ENCODE measurements around the gene MANBA. TPM values are rescaled to one million over a fixed set of nuclear protein-coding genes. Genes with fewer than 3 reads are reported as not detected.

Gene MANBA
- total and polyA plus RNA-seq, 4 donors: 14.2 to 36.6 (median 24.5) TPM

GRCh38 chr4:102774254-102774653, 13.5 kb upstream of the MANBA start:
- no CpG with 5 or more reads among the region's 2 CpGs for WGBS (ENCODE audit: insufficient coverage)
- H3K4me3 ChIP-seq (ENCODE audit: low read depth, low read length): no peak overlapping the region
- no peak overlapping the region for H3K27ac ChIP-seq (ENCODE audit: low read depth, low read length)
- H3K9me3 ChIP-seq (ENCODE audit: control insufficient read depth, insufficient read depth, low read length): no peaks in the 10 kb centered on the region
- no peaks in the 10 kb centered on the region for H3K27me3 ChIP-seq (ENCODE audit: control insufficient read depth, insufficient read depth, low read length)
- H3K4me1 ChIP-seq (ENCODE audit: control insufficient read depth, insufficient read depth, low read length): no peaks in the 10 kb centered on the region
- DNase-seq (ENCODE audit: low read depth in 4 of 6, low spot score in 6 of 6): no peak
- H3K36me3 ChIP-seq (ENCODE audit: control insufficient read depth, insufficient read depth, low read length): no peaks in the 10 kb centered on the region

DNA sequence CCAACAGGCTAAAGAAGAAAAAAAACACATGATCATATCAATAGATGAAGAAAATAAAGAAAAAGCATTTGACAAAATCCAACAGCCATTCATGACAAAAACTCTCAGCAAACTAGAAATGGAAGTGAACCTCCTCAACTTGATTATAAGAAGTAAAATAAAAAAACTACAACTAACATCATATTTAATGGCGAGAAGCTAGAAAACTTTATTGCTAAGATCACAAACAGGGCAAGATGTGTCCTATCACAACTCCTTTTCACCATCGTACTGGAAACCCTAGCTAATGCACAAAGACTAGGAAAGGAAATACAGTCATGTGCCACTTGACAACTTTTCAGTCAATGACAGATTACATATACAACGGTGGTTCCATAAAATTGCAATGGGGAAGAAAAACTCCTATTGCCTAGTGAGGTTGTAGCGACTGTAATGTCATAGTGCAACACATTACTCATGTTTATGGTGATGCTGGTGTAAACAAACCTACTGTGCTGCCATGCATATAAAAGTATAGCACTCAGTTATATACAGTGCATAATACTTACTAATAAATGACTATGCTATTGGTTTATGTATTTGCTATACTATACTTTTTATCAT, 12.1 kb upstream of the MANBA start:
- Histone ChIP-seq H3K36me3 (ENCODE audit: control insufficient read depth, insufficient read depth, low read length) (no peaks in the 10 kb centered on the region), H3K4me3 (ENCODE audit: low read depth, low read length) (no peak overlapping the region), H3K27ac (ENCODE audit: low read depth, low read length) (no peak overlapping the region), H3K27me3 (ENCODE audit: control insufficient read depth, insufficient read depth, low read length) (no peaks in the 10 kb centered on the region), H3K4me1 (ENCODE audit: control insufficient read depth, insufficient read depth, low read length) (no peaks in the 10 kb centered on the region), H3K9me3 (ENCODE audit: control insufficient read depth, insufficient read depth, low read length) (no peaks in the 10 kb centered on the region)
- DNase-seq (ENCODE audit: low read depth in 4 of 6, low spot score in 6 of 6): no peak
- WGBS (ENCODE audit: insufficient coverage): no CpG with 5 or more reads among the region's 4 CpGs

GRCh38 chr4:102764901-102765300, 4.1 kb upstream of the MANBA start:
- DNase-seq (ENCODE audit: low read depth in 4 of 6, low spot score in 6 of 6): no peak
- Histone ChIP-seq H3K27me3 (ENCODE audit: control insufficient read depth, insufficient read depth, low read length) (no peaks in the 10 kb centered on the region), H3K9me3 (ENCODE audit: control insufficient read depth, insufficient read depth, low read length) (no peaks in the 10 kb centered on the region), H3K27ac (ENCODE audit: low read depth, low read length) (no peak overlapping the region), H3K4me1 (ENCODE audit: control insufficient read depth, insufficient read depth, low read length) (peaks cover 4% of the 10 kb centered on the region), H3K4me3 (ENCODE audit: low read depth, low read length) (no peak overlapping the region), H3K36me3 (ENCODE audit: control insufficient read depth, insufficient read depth, low read length) (no peaks in the 10 kb centered on the region)
- WGBS (ENCODE audit: insufficient coverage): 100% methylated on average over 2 of the region's 3 CpGs

GRCh38 chr4:102761906-102762305, 1.1 kb upstream of the MANBA start:
- peaks cover 4% of the 10 kb centered on the region for H3K4me1 ChIP-seq (ENCODE audit: control insufficient read depth, insufficient read depth, low read length)
- no peaks in the 10 kb centered on the region for H3K9me3 ChIP-seq (ENCODE audit: control insufficient read depth, insufficient read depth, low read length)
- peak overlapping the region; percentile 90 for H3K4me3 ChIP-seq (ENCODE audit: low read depth, low read length)
- no peak for DNase-seq (ENCODE audit: low read depth in 4 of 6, low spot score in 6 of 6)
- 64% methylated on average over 11 of the region's 14 CpGs for WGBS (ENCODE audit: insufficient coverage)
- H3K36me3 ChIP-seq (ENCODE audit: control insufficient read depth, insufficient read depth, low read length): no peaks in the 10 kb centered on the region
- no peaks in the 10 kb centered on the region for H3K27me3 ChIP-seq (ENCODE audit: control insufficient read depth, insufficient read depth, low read length)
- no peak overlapping the region for H3K27ac ChIP-seq (ENCODE audit: low read depth, low read length)

DNA sequence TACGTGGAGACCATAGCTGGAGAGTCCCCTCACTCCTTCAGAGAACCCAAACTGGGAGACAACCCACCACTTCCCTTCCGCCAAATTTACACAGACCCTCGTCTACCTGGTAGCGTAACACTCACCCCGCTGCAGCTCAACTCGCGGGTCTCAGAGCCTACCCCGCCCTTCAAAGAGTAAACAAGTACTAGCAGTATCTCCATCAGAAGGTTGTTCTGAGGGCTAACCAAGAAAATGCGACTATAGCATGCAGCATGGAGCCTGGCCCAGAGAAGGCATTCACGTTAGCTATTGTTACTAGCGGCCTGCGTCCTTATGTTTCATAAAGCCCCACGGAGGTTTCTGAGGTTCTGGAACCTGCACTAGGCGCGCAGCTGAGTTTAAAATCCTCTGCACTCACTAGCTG, 531 bp upstream of the MANBA start:
- Histone ChIP-seq H3K4me1 (ENCODE audit: control insufficient read depth, insufficient read depth, low read length) (peaks cover 4% of the 10 kb centered on the region), H3K4me3 (ENCODE audit: low read depth, low read length) (peak overlapping the region; percentile 90), H3K27me3 (ENCODE audit: control insufficient read depth, insufficient read depth, low read length) (no peaks in the 10 kb centered on the region), H3K36me3 (ENCODE audit: control insufficient read depth, insufficient read depth, low read length) (no peaks in the 10 kb centered on the region), H3K9me3 (ENCODE audit: control insufficient read depth, insufficient read depth, low read length) (no peaks in the 10 kb centered on the region), H3K27ac (ENCODE audit: low read depth, low read length) (peak overlapping the region; percentile 73)
- 0% methylated on average over 13 of the region's 15 CpGs for WGBS (ENCODE audit: insufficient coverage)
- DNase-seq (ENCODE audit: low read depth in 4 of 6, low spot score in 6 of 6): peak in 3 of 6 donors; percentile 12 to 47 (median 12)

DNA sequence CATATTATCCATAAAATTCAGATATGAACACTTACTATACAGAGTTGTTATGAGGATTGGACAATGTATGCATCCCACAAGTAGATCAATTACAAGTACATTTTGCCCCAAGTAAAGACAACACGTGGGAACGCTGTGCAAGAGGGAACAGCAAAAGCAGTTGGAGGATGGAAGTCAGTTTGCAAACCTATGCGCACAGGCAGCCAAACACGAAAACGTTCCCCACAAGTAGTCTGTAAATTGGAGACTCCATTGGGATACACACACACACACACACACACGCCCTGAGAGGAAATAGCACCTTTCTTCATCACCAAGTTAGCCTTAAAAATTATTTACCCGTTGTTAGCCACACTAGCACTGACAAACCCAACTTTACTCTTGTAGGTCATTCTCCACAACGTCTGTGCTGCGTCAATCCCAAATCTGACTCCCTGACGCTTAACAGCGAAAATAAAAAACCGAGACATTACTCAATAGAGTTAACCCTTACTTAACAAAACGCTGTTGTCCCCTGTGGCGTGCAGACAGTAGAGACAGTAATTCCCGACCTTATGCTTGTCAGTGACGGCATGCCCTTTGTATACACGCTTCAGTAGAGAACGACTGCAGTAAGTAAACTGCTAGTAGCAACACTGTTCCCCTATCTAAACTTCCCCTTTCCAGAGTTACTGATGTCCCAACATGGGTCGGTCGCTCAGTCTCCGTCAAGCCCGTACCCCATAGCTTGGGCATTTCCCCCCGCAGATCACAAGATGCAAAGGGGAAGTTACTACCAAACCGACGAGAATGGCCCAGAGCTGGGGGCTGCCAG, 730 bp downstream of the MANBA start:
- WGBS (ENCODE audit: insufficient coverage): 0% methylated on average over 20 of the region's 25 CpGs
- peak overlapping the region; percentile 90 for H3K4me3 ChIP-seq (ENCODE audit: low read depth, low read length)
- peak in 5 of 6 donors; percentile 15 to 66 (median 23) for DNase-seq (ENCODE audit: low read depth in 4 of 6, low spot score in 6 of 6)
- H3K4me1 ChIP-seq (ENCODE audit: control insufficient read depth, insufficient read depth, low read length): peaks cover 4% of the 10 kb centered on the region
- H3K9me3 ChIP-seq (ENCODE audit: control insufficient read depth, insufficient read depth, low read length): no peaks in the 10 kb centered on the region
- H3K27me3 ChIP-seq (ENCODE audit: control insufficient read depth, insufficient read depth, low read length): no peaks in the 10 kb centered on the region
- peak overlapping the region; percentile 73 for H3K27ac ChIP-seq (ENCODE audit: low read depth, low read length)
- no peaks in the 10 kb centered on the region for H3K36me3 ChIP-seq (ENCODE audit: control insufficient read depth, insufficient read depth, low read length)

GRCh38 chr4:102758241-102759160, 2.3 kb downstream of the MANBA start:
- H3K27ac ChIP-seq (ENCODE audit: low read depth, low read length): no peak overlapping the region
- no peak overlapping the region for H3K4me3 ChIP-seq (ENCODE audit: low read depth, low read length)
- no peaks in the 10 kb centered on the region for H3K36me3 ChIP-seq (ENCODE audit: control insufficient read depth, insufficient read depth, low read length)
- peaks cover 4% of the 10 kb centered on the region for H3K4me1 ChIP-seq (ENCODE audit: control insufficient read depth, insufficient read depth, low read length)
- 93% methylated on average over 2 of the region's 11 CpGs for WGBS (ENCODE audit: insufficient coverage)
- no peaks in the 10 kb centered on the region for H3K9me3 ChIP-seq (ENCODE audit: control insufficient read depth, insufficient read depth, low read length)
- DNase-seq (ENCODE audit: low read depth in 4 of 6, low spot score in 6 of 6): no peak
- no peaks in the 10 kb centered on the region for H3K27me3 ChIP-seq (ENCODE audit: control insufficient read depth, insufficient read depth, low read length)

GRCh38 chr4:102757681-102758080, 3.1 kb downstream of the MANBA start:
- H3K27me3 ChIP-seq (ENCODE audit: control insufficient read depth, insufficient read depth, low read length): no peaks in the 10 kb centered on the region
- WGBS (ENCODE audit: insufficient coverage): 73% methylated on average over 1 of the region's 1 CpG
- no peak overlapping the region for H3K4me3 ChIP-seq (ENCODE audit: low read depth, low read length)
- DNase-seq (ENCODE audit: low read depth in 4 of 6, low spot score in 6 of 6): no peak
- H3K27ac ChIP-seq (ENCODE audit: low read depth, low read length): no peak overlapping the region
- no peaks in the 10 kb centered on the region for H3K9me3 ChIP-seq (ENCODE audit: control insufficient read depth, insufficient read depth, low read length)
- H3K36me3 ChIP-seq (ENCODE audit: control insufficient read depth, insufficient read depth, low read length): no peaks in the 10 kb centered on the region
- peaks cover 4% of the 10 kb centered on the region for H3K4me1 ChIP-seq (ENCODE audit: control insufficient read depth, insufficient read depth, low read length)

GRCh38 chr4:102754044-102754443, 6.7 kb downstream of the MANBA start:
- Histone ChIP-seq H3K36me3 (ENCODE audit: control insufficient read depth, insufficient read depth, low read length) (no peaks in the 10 kb centered on the region), H3K27me3 (ENCODE audit: control insufficient read depth, insufficient read depth, low read length) (no peaks in the 10 kb centered on the region), H3K4me3 (ENCODE audit: low read depth, low read length) (no peak overlapping the region), H3K9me3 (ENCODE audit: control insufficient read depth, insufficient read depth, low read length) (no peaks in the 10 kb centered on the region), H3K4me1 (ENCODE audit: control insufficient read depth, insufficient read depth, low read length) (no peaks in the 10 kb centered on the region), H3K27ac (ENCODE audit: low read depth, low read length) (no peak overlapping the region)
- no CpG with 5 or more reads among the region's 2 CpGs for whole genome bisulfite sequencing (ENCODE audit: insufficient coverage)
- no peak for DNase-seq (ENCODE audit: low read depth in 4 of 6, low spot score in 6 of 6)

All from spinal cord (tissue), 10 donors.